HG02623 (cell line): ENCODE data around the gene MAFG.
"Not testable (repeated sequence)": the region's sequence is repeated elsewhere in the genome, so short reads cannot be mapped to it uniquely, and the experiment has no call there.

Source experiments
- ATAC-seq: cut with Tn5 transposase; IDR thresholded peaks from one replicate; pipeline ENCODE4 v1.9.1; 2021; ENCODE audit warnings: moderate library complexity; ENCODE audit not compliant: unreplicated experiment

Gene MAFG

GRCh38 chr17:81958633-81959342 lies 31.3 kb upstream of the MAFG start:
- no peak for ATAC-seq

DNA sequence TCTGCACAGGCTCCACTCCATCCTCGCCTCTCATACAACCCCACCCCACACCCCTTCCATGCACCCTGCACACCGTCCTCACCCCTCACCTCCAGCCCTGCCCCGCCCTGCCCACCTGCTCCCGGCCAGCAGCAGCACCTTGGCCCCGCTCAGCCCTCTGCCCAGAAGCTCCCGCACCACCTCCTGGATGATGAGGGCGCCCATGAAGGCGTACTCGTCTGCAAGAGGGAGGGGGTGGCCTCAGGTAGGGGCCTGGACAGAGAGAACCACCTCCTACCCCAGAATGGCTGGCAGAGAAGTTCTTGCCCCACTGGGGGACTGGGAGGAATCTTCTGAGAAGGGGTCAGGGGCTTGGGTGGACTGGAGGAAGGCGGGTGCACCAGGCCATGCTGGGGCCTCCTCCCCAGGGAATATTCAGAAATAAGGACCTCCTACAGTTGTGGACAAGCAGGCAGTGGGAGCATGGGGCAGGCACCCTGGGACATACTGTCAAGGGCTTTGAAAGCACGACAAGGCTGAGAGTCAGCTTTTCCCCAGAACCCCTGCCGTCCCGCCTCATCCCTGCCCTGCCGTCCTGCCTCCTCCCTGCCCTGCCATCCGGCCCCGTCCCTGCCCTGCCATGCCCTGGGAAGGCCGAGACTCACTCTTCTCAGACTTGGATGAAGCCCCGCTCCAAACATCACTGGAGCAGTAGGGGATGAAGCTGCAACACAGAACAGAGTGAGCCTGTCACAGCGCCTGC lies 30.3 kb upstream of the MAFG start:
- ATAC-seq, result no peak

- no peak for ATAC-seq
These were observed 29.4 kb upstream of the MAFG start for GRCh38 chr17:81956607-81957589.

- ATAC-seq, result no peak
These were observed 28.4 kb upstream of the MAFG start for GRCh38 chr17:81955756-81956544.

- no peak for ATAC-seq
These were observed 27.6 kb upstream of the MAFG start for GRCh38 chr17:81955058-81955681.

DNA sequence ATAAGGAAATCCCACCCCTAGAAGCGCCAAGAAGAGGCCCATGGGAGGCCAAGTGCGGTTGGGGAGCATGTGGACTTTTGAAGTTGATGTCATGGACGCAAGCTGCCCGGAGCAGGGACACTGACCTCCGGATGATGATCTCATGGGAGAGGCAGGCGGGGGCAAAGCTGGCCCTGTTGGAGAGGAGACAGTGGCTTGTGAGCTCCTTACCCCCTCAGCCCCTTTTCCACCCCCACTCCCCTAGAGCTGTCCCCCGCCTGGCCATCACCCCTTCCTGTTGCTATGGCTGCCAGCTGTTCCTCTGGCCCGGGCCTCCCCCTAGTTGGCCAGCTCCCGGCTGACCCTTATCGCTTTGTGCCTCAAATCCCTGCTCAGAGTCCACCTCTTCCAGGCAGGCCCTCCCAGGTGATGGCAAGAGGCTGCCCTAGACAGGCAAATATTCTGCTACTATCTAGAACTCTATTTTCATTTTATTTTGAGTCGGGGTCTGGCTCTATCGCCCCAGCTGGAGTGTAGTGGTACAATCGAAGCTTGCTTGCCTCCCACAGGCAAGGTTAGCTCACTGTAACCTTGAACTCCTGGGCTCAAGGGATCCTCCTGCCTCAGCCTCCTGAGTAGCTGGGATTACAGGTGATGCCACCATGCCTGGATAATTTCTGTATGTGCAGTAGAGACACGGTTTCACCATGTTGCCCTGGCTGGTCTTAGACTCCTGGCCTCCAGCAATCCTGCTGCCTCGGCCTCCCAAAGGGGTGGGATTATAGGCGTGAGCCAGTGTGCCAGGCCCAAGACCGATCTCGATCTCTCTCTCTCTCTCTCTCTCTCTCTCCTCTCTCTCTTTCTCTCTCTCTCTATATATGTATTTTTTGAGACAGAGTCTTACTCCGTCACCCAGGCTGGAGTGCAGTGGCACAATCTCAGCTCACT lies 26.9 kb upstream of the MAFG start:
- ATAC-seq, result no peak

GRCh38 chr17:81953443-81953842 lies 25.9 kb upstream of the MAFG start:
- ATAC-seq, result not testable (repeated sequence)

DNA sequence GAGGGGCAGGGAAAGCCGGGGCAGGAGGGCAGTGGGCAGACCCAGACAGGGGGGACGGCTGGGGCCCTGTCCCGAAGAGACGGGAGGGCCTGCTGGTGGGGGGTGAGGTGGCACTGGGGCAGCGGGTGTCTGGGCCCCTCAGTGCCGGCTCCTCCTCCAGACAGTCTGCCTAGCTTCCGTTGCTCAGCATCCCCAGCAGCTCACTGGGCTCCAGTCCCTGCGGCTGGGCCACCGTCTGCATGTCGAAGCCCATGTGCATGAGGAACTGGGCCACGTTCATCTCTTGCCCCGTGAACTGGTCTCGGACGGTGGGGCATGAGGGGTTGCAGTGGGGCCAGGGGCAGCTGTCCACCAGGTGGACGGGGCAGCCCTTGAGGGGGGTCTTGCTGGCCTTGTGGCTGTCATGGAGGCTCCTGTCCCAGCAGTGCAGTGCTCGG lies 25.3 kb upstream of the MAFG start:
- ATAC-seq, result no peak

DNA sequence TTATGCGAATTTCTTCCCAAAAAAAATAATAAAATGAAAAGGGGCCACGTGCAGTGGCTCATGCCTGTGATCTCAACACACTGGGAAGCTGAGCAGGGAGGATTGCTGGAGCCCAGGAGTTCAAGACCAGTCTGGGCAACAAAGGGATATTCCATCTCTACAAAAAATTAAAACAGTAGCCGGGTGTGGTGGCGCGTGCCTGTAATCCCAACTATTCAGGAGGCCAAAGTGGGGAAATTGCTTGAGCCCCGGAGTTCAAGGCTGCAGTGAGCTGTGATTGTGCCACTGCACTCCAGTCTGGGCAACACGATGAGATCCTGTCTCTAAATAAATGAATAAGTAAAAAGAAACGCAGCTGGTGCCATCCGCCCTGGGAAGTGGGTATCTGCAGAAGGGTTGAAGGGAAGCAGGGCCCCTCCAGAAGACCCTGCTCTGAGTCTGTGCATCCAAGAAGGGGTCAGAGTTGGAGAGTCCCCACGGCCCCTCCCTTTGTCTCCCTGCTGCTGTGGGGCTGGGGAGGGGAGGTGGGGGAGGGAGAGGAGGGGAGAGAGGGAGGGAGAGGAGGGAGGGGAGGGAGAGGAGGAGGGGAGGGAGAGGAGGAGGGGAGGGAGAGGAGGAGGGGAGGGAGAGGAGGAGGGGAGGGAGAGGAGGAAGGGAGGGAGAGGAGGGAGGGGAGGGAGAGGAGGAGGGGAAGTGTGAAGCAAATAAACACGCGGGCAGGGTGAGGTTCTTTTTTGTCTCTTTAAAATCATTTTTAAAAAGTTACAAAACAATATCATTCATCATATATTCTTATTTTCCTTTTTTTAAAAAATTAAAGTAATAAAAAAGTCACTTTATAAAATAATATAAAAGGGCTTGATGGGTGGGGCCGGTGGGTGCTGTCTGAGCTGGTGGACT lies 24.5 kb upstream of the MAFG start:
- ATAC-seq, result no peak

- ATAC-seq, result no peak
These were observed 23.0 kb upstream of the MAFG start for GRCh38 chr17:81950501-81950900.

DNA sequence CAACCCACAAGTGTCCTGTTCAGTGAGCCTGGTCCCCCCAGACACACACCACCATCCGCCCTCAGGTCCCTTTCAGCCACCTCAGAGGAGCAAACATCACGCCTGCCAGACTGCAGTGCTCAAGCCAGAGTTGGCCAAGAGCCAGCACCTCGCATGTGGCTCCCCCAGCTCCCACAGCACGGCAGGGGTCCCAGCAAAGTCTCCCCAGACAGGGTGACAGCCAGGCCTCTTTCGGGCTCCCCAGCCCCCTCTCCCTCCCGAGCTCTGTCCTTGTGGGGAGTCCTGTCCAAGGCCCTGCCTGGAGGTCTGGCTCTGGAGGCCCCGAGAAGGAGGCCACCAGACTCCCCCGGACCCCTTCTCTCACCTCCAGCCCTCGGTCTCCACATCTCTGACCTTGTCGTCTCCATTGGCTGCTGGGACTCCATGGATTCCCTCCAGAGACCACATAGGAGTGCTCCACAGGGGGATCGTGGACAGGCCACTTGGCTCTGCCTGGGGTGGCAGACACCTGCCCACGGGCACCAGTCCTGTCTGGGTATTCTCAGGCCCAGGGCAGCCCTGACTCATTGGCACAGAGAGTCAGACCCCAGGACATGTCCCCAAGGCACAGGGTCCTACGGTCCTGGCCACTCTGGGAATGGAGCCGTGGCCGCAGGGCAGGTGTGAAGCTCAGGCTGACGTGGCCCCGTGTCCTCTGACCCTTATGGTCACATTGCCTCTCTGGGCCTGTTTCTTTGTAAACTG lies 21.3 kb upstream of the MAFG start:
- ATAC-seq, result no peak

GRCh38 chr17:81947189-81947588 lies 19.7 kb upstream of the MAFG start, which contains the start of gene MYADML2:
Gene MYADML2, minus strand, starts transcription at chr17:81947233. Its CDS starts 5,492 bp downstream, at chr17:81941741.
- ATAC-seq, result no peak

GRCh38 chr17:81944858-81945257 lies 17.3 kb upstream of the MAFG start:
- no peak for ATAC-seq

- no peak for ATAC-seq
These were observed 14.6 kb upstream of the MAFG start for GRCh38 chr17:81942167-81942553.

GRCh38 chr17:81941484-81942166 lies 14.1 kb upstream of the MAFG start:
- no peak for ATAC-seq
